GM20431 (cell line): ENCODE data around the gene SP9.

Experiments used
- in situ Hi-C: fragments of 300-500 bp; cut with MseI, MboI; formaldehyde crosslinking; loops from one replicate; pipeline ENCODE4 v1.15.0; 2020; ENCODE audit warnings: low sequenced_read_pairs; ENCODE audit not compliant: unreplicated experiment

Gene SP9

GRCh38 chr2:174334781-174335251 is at the start of gene SP9:
Gene SP9, plus strand, starts transcription at chr2:174334954. Its CDS starts 139 bp downstream, at chr2:174335093.
- in situ Hi-C loops: loop anchor here (25.0 kb wide), 1 partner anchor 923 kb away; no protein-coding TSS in a partner anchor

DNA sequence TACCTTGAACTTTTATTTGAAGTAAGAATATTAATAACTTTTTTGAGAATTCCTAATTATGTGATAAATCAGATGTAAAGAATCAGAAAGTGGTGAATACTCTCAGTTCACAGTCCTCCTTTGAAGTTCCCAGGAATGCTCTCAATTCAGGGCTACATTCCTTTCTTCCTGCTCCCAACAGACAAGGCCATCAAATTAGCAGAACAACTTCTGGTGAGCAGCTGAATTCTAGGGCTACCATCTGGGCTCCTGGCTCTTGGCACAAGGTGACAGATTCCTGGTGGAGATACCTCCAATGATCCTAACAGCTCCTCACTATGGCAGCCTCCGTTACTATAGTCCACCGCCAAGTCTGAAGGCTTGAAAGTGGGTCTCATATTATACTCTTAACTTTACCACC is 48.6 kb upstream of the SP9 start:
- in situ Hi-C loops: no loop called here

DNA sequence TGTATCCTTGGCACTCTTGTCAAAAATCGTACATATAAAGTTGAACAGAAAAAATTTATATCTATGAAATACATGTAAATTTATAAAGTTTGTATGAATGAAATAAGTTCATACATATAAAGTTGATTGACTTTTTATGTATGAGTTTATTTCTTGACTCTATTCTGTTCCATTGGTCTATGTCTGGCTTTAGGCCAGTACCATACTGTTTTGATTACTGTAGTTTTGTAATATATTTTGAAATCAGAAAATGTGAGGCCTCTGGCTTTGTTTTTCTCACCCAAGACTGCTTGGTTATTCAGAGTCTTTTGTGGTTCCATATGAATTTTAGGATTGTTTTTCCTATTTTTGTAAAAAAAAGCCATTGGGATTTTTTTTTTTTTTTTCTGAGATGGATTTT is 41.8 kb upstream of the SP9 start:
- in situ Hi-C loops: no loop called here

- in situ Hi-C loops: no loop called here
Observed at GRCh38 chr2:174300114-174300513, 34.6 kb upstream of the SP9 start.

GRCh38 chr2:174312581-174313234 is 22.0 kb upstream of the SP9 start:
- in situ Hi-C loops: no loop called here

GRCh38 chr2:174322149-174322548 is 12.6 kb upstream of the SP9 start:
- in situ Hi-C loops: no loop called here

GRCh38 chr2:174322746-174323145 is 12.0 kb upstream of the SP9 start:
- in situ Hi-C loops: no loop called here

- in situ Hi-C loops: no loop called here
Observed at GRCh38 chr2:174324530-174324929, 10.2 kb upstream of the SP9 start.

DNA sequence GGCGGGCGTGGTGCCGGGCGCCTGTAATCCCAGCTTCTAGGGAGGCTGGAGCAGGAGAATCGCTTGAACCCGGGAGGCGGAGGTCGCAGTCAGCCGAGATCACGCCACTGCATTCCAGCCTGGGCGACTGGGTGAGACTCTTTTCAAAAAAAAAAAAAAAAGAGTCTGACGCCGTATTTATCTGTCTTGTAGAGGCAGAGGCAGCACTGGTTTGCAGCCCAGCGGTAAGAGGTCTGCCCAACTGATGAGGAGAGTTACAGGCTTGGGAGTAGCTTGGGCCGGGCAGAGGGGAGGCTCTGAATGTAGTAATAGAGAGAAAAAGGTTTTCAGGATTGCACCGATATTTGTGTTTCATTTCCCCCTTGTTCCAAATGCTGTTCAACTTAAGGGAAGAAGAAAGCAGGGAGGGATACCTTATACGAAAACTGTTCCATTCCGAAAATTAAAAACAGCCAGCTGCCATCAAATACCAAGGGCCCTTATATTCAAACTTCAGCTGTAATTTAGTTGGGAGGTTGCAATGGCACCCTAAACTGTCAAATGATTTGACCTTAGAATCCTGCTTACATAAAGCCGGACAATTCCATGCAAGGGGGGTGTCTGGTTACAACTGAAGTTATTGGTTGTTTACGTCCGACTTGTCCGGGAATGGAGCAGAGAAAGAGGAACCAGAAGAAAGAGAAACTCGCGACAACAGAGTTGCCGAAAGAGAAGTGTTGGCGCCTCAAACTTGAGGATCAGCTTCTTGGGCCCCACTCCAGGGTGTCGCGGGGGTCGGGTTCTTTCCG is 9.2 kb upstream of the SP9 start:
- in situ Hi-C loops: loop anchor here (25.0 kb wide), 1 partner anchor 913 kb away; no protein-coding TSS in a partner anchor

DNA sequence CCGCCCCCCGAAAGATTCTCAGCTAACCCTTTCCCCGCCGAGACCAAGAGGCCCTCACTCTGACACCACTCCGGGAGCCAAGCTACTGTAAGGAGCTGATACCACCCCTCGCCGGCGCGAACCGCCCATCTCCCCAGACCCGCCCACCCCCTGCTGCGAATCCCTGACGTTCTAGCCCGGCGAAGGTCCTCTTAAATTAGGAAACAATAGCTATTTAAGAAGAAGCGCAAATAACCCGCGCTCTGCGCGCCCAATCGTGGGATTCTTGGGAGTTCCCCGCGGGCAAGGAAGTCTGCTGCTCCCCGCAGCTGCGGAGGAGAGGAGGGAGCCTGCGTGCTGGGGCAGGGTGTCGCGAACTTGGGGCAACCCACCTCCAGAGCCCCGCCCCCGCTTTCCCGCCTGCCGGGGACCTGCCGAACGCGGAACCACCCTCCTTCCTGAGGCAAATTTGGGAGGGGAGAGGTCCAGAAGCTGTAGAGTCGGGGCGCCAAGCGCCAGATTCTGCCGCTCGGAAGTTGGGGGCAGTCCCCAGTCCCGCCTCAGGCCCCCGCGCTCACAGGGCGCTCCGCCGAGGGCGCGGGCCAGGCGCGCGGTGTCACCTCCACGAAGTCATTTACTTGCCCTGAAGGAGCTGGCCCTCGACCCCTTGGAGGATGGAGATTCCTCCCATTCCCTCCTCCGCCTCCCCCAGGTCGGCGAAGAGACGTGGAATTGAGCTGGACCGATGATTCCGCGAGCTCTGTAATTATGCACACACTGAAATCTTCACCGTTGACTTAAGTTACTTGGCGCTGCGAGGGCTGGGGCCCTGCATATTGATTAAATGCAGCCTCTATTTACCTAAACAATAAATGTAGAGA is 8.4 kb upstream of the SP9 start:
- in situ Hi-C loops: loop anchor here (25.0 kb wide), 1 partner anchor 914 kb away; no protein-coding TSS in a partner anchor

DNA sequence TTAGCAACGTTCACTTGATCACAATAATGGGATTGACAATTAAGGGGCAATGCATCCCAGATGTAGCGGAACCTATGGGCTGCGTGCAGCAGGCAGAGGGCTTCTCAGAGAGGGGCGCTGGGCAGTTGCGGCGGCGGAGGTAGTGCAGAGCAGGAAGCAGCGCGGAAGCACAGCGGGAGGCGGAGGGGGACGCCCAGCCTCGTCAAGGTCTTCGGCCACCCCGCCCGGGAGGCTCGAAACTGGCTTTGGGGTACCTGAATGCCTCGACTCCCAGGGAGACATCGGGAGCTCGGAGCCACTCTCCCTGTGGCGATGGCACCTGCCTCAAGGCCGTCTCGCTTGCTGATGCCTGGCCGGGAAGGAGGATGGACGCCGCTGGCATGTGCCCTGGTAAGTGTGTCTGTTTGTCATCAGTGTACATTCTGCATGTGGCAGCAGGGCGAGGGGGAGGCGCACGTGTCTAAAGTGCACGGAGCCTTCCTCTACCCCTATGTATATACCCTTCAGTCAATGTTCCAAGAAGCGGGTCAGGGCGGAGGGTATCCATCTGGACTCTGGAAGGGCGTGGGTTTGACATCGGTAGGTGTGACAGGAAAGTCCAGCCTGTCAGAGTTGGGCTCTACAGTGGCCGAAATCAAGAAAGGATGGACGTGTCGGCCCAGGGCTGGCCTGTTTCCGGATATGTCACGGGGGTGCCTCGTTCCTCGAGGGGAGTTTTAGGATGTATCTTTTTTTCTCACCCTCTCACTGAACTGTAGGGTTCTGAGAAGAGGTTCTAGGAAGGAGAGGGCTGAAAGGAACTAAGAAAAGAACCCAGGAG is 7.5 kb upstream of the SP9 start:
- in situ Hi-C loops: loop anchor here (25.0 kb wide), 1 partner anchor 915 kb away; no protein-coding TSS in a partner anchor

- in situ Hi-C loops: loop anchor here (25.0 kb wide), 1 partner anchor 915 kb away; no protein-coding TSS in a partner anchor
Observed at GRCh38 chr2:174327841-174328113, 7.0 kb upstream of the SP9 start.

GRCh38 chr2:174328114-174328960 is 6.4 kb upstream of the SP9 start:
- in situ Hi-C loops: loop anchor here (25.0 kb wide), 1 partner anchor 916 kb away; no protein-coding TSS in a partner anchor

- in situ Hi-C loops: loop anchor here (25.0 kb wide), 1 partner anchor 917 kb away; no protein-coding TSS in a partner anchor
Observed at GRCh38 chr2:174328961-174329715, 5.6 kb upstream of the SP9 start.

- in situ Hi-C loops: loop anchor here (25.0 kb wide), 1 partner anchor 919 kb away; no protein-coding TSS in a partner anchor
Observed at GRCh38 chr2:174330945-174331594, 3.7 kb upstream of the SP9 start.

DNA sequence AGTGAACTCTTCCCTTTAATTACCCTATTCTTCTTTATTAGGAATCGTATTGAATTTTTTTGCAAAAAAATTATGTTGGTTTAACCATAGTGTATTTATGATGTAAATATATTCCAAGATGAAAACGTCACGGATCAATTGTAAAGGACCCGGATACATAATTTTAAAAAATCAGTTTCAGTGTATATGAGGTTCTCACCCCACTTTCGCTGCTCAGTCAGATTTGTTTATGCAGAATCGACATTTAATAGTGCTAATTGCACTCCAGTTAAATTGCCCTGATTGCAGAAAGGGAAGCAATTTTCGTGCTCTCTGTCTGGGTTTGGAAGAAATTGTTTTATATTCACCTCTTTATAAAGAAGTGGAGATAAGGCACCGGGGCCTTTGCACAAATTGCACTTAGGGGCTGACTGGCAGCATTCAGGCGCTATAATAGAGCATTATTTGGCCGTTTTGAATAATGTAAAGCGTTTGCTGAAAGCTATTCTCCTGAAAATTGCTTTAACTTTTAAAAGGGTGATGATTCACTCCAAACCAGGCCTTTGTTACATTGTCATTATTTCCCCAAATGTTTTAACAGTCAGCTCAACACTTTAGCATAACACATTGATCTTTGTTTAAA is 3.0 kb upstream of the SP9 start:
- in situ Hi-C loops: loop anchor here (25.0 kb wide), 1 partner anchor 919 kb away; no protein-coding TSS in a partner anchor
